ENCODE data around the gene FIGLA. TPM values are rescaled to one million over a fixed set of nuclear protein-coding genes. Genes with fewer than 3 reads are reported as not detected.

Gene FIGLA
- total RNA-seq, 1 experiment from 2014 or later: not detected

- H4K20me1 ChIP-seq (ENCODE audit: insufficient read depth): no peaks in the 10 kb centered on the region
- intact Hi-C loops (cut with micrococcal nuclease): no loop called here
- H3K4me2 ChIP-seq (ENCODE audit: low read length): no peak overlapping the region
- TF ChIP-seq SRF (IDR thresholded peaks at IDR 0.05; ENCODE audit: low read depth): no peak
- H3K79me2 ChIP-seq (ENCODE audit: insufficient read depth, low read length): no peaks in the 10 kb centered on the region
- no peaks in the 10 kb centered on the region for H3K9me2 ChIP-seq (ENCODE audit: insufficient read depth)
- ATAC-seq (no peak), DNase-seq (ENCODE audit: low read depth, low spot score) (no peak)
- ChIA-PET RAD21 (ENCODE audit: low non-redundant PET in 1 of 2, low total read pairs in 2 of 2, uncharacterized antibody in 2 of 2, unreplicated experiment in 2 of 2) (no interaction called here), CTCF (no interaction called here), POLR2A (no interaction called here)
- H3K27me3 ChIP-seq (ENCODE audit: insufficient read depth, low read length): peaks cover 9% of the 10 kb centered on the region; the same call in 1 of the 2 replicates
- no peak overlapping the region for H2AFZ ChIP-seq (ENCODE audit: low read depth, low read length, poor library complexity, severe bottlenecking)
- no peaks in the 10 kb centered on the region for H3K36me3 ChIP-seq (ENCODE audit: control insufficient read depth in 1 of 2, insufficient read depth in 2 of 2, low read length in 2 of 2)
- H3K4me3 ChIP-seq (replicated peaks in 1 of 2; ENCODE audit: low read depth in 1 of 2, low read length in 2 of 2): no peak overlapping the region
- BruUV-seq (replicated peaks): no TSS peak
- no peak overlapping the region for H3K27ac ChIP-seq (ENCODE audit: low read depth, low read length)
- H3K9ac ChIP-seq (ENCODE audit: low read length): no peak overlapping the region
- no peaks in the 10 kb centered on the region for H3K9me3 ChIP-seq (ENCODE audit: control insufficient read depth in 1 of 2, insufficient read depth in 1 of 2, low read depth in 1 of 2, low read length in 2 of 2)
- H3K4me1 ChIP-seq (ENCODE audit: control insufficient read depth in 1 of 2, insufficient read depth in 2 of 2, low read length in 2 of 2): no peaks in the 10 kb centered on the region
Measured at GRCh38 chr2:70817284-70817954, 27.0 kb upstream of the FIGLA start.

GRCh38 chr2:70816726-70817125 lies 26.3 kb upstream of the FIGLA start:
- H3K4me3 ChIP-seq (replicated peaks in 1 of 2; ENCODE audit: low read depth in 1 of 2, low read length in 2 of 2): no peak overlapping the region
- ChIA-PET CTCF (no interaction called here), POLR2A (no interaction called here), RAD21 (ENCODE audit: low non-redundant PET in 1 of 2, low total read pairs in 2 of 2, uncharacterized antibody in 2 of 2, unreplicated experiment in 2 of 2) (no interaction called here)
- H4K20me1 ChIP-seq (ENCODE audit: insufficient read depth): no peaks in the 10 kb centered on the region
- H3K9me2 ChIP-seq (ENCODE audit: insufficient read depth): no peaks in the 10 kb centered on the region
- H3K4me2 ChIP-seq (ENCODE audit: low read length): no peak overlapping the region
- H3K79me2 ChIP-seq (ENCODE audit: insufficient read depth, low read length): no peaks in the 10 kb centered on the region
- H3K36me3 ChIP-seq (ENCODE audit: control insufficient read depth in 1 of 2, insufficient read depth in 2 of 2, low read length in 2 of 2): no peaks in the 10 kb centered on the region
- no TSS peak for BruUV-seq (replicated peaks)
- no peak for DNase-seq (ENCODE audit: low read depth, low spot score)
- H3K27me3 ChIP-seq (ENCODE audit: insufficient read depth, low read length): peaks cover 9% of the 10 kb centered on the region; the same call in 1 of the 2 replicates
- no peak overlapping the region for H2AFZ ChIP-seq (ENCODE audit: low read depth, low read length, poor library complexity, severe bottlenecking)
- ATAC-seq: no peak
- H3K4me1 ChIP-seq (ENCODE audit: control insufficient read depth in 1 of 2, insufficient read depth in 2 of 2, low read length in 2 of 2): no peaks in the 10 kb centered on the region
- no peak overlapping the region for H3K9ac ChIP-seq (ENCODE audit: low read length)
- H3K27ac ChIP-seq (ENCODE audit: low read depth, low read length): no peak overlapping the region
- intact Hi-C loops (cut with micrococcal nuclease): no loop called here
- TF ChIP-seq TCF7L2 (IDR thresholded peaks at IDR 0.05; ENCODE audit: borderline replicate concordance, extremely low read depth, insufficient read depth, insufficient read length): no peak
- TF ChIP-seq YY1 (IDR thresholded peaks at IDR 0.05; ENCODE audit: extremely low read depth, insufficient replicate concordance, low read depth, low read length): no peak
- TF ChIP-seq SRF (IDR thresholded peaks at IDR 0.05; ENCODE audit: low read depth): no peak
- H3K9me3 ChIP-seq (ENCODE audit: control insufficient read depth in 1 of 2, insufficient read depth in 1 of 2, low read depth in 1 of 2, low read length in 2 of 2): no peaks in the 10 kb centered on the region
